Measurements from ENCODE around the gene GNGT1. TPM values are rescaled to one million over a fixed set of nuclear protein-coding genes. Genes with fewer than 3 reads are reported as not detected.

GNGT1 gene
- total RNA-seq, 1 donor from 2014 or later = not detected

GRCh38 chr7:93937818-93938217 is 31.5 kb downstream of the GNGT1 start:
- DNase-seq (ENCODE audit: low spot score in 2 of 2) (no peak), FAIRE-seq (no peak)

- FAIRE-seq = no peak
- no peak for DNase-seq (ENCODE audit: low spot score in 2 of 2)
Measured at GRCh38 chr7:93938293-93938692, 31.9 kb downstream of the GNGT1 start.

- DNase-seq (ENCODE audit: low spot score in 2 of 2) (no peak), FAIRE-seq (no peak)
Measured at GRCh38 chr7:93941945-93942344, 35.6 kb downstream of the GNGT1 start.

GRCh38 chr7:93943816-93944540 is 37.6 kb downstream of the GNGT1 start:
- no peak for DNase-seq (ENCODE audit: low spot score in 2 of 2)
- no peak for FAIRE-seq

GRCh38 chr7:93944673-93945072 is 38.3 kb downstream of the GNGT1 start:
- DNase-seq (ENCODE audit: low spot score in 2 of 2) (no peak), FAIRE-seq (no peak)

GRCh38 chr7:93945083-93945482 is 38.7 kb downstream of the GNGT1 start:
- FAIRE-seq (no peak), DNase-seq (ENCODE audit: low spot score in 2 of 2) (no peak)

- no peak for FAIRE-seq
- no peak for DNase-seq (ENCODE audit: low spot score in 2 of 2)
Measured at GRCh38 chr7:93945756-93946535, 39.6 kb downstream of the GNGT1 start.

GRCh38 chr7:93948106-93948505 is 41.7 kb downstream of the GNGT1 start:
- DNase-seq (ENCODE audit: low spot score in 2 of 2) (no peak), FAIRE-seq (no peak)

GRCh38 chr7:93948873-93949272 is 42.5 kb downstream of the GNGT1 start:
- FAIRE-seq (no peak), DNase-seq (ENCODE audit: low spot score in 2 of 2) (no peak)

GRCh38 chr7:93949423-93949822 is 43.1 kb downstream of the GNGT1 start:
- FAIRE-seq = no peak
- DNase-seq (ENCODE audit: low spot score in 2 of 2) = no peak

GRCh38 chr7:93955304-93955703 is 48.9 kb downstream of the GNGT1 start:
- FAIRE-seq (no peak), DNase-seq (ENCODE audit: low spot score in 2 of 2) (no peak)

- FAIRE-seq (no peak), DNase-seq (ENCODE audit: low spot score in 2 of 2) (no peak)
Measured at GRCh38 chr7:93957767-93958166, 51.4 kb downstream of the GNGT1 start.

- DNase-seq (ENCODE audit: low spot score in 2 of 2) (no peak), FAIRE-seq (no peak)
Measured at GRCh38 chr7:93958216-93958615, 51.8 kb downstream of the GNGT1 start.

- FAIRE-seq = no peak
- DNase-seq (ENCODE audit: low spot score in 2 of 2) = no peak
Measured at GRCh38 chr7:93958651-93959050, 52.3 kb downstream of the GNGT1 start.

Small RNAs within 50 kb of the gene (small RNA-seq; reads per million reads assigned to genes)
- gene AC002076.2 = not detected

Other genes starting within 250 kb of the GNGT1 start
- 0.41 TPM for gene TFPI2, start 15.8 kb upstream of the GNGT1 start, total RNA-seq
- gene GNG11, start 15.2 kb downstream of the GNGT1 start, total RNA-seq = 4.9 TPM
- gene BET1, start 97.8 kb downstream of the GNGT1 start, total RNA-seq = 25.7 TPM